ENCODE data around the gene TMEM163.

Gene TMEM163

DNA sequence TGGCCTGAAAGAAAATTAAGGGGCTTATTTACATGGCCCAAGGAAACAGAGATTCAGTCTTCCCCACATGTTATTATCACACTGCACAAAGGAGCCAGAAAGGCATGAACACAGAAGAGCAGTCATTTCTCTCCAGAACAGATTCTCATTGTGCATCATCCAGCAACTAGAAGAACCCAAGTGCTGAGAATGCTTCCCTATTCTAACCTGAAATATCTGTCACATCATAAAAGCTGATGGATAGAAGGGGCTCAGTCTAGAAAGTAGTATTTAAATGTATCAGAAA is 145.8 kb downstream of the TMEM163 start:
- TF ChIP-seq RAD21 (IDR thresholded peaks at IDR 0.05; ENCODE audit: low read depth): no peak

- TF ChIP-seq YY1 (IDR thresholded peaks at IDR 0.05; ENCODE audit: low read depth) (no peak), TEAD4 (IDR thresholded peaks at IDR 0.05) (no peak), TAF1 (IDR thresholded peaks at IDR 0.05; ENCODE audit: low read depth) (no peak), CEBPB (IDR thresholded peaks at IDR 0.05) (no peak), EP300 (IDR thresholded peaks at IDR 0.05; ENCODE audit: borderline replicate concordance) (no peak), TCF12 (IDR thresholded peaks at IDR 0.05; ENCODE audit: low read depth) (no peak), EGR1 (IDR thresholded peaks at IDR 0.05) (no peak), RAD21 (IDR thresholded peaks at IDR 0.05; ENCODE audit: low read depth) (no peak), NFIC (IDR thresholded peaks at IDR 0.05) (no peak), FOXM1 (IDR thresholded peaks at IDR 0.05; ENCODE audit: borderline replicate concordance, low read depth) (no peak), CREB1 (IDR thresholded peaks at IDR 0.05; ENCODE audit: low read depth) (no peak), ZBTB7A (IDR thresholded peaks at IDR 0.05; ENCODE audit: low read depth) (no peak), REST (IDR thresholded peaks at IDR 0.05; ENCODE audit: low read depth) (no peak)
- TF ChIP-seq, protein P1, sequence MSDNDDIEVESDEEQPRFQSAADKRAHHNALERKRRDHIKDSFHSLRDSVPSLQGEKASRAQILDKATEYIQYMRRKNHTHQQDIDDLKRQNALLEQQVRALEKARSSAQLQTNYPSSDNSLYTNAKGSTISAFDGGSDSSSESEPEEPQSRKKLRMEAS (IDR thresholded peaks at IDR 0.05): no peak
- TF ChIP-seq, protein P2, sequence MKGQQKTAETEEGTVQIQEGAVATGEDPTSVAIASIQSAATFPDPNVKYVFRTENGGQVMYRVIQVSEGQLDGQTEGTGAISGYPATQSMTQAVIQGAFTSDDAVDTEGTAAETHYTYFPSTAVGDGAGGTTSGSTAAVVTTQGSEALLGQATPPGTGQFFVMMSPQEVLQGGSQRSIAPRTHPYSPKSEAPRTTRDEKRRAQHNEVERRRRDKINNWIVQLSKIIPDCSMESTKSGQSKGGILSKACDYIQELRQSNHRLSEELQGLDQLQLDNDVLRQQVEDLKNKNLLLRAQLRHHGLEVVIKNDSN (IDR thresholded peaks at IDR 0.05): no peak
These were observed 146.3 kb downstream of the TMEM163 start for GRCh38 chr2:134572314-134573084.

DNA sequence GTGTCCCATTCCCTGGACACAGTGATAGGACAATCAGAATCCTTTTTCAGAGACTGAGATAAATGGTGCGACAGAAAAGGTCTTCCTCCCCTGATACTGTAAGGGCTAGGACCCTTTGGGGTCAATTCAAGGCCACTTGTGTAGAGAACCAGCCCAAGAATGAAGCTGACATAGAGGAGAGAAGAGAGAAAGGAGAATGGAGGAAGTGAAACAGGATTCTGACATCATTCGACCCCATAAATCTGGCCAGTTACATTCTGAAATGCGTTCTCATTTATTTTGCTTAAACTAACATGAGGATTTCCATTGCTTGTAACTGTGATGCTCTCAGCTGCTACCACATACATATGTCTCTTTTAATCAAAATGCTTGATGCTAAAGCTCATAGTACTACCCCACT is 148.1 kb downstream of the TMEM163 start:
- TF ChIP-seq CREB1 (IDR thresholded peaks at IDR 0.05; ENCODE audit: low read depth) (no peak), NFIC (IDR thresholded peaks at IDR 0.05) (no peak), TEAD4 (IDR thresholded peaks at IDR 0.05) (no peak), EP300 (IDR thresholded peaks at IDR 0.05; ENCODE audit: borderline replicate concordance) (no peak), RAD21 (IDR thresholded peaks at IDR 0.05; ENCODE audit: low read depth) (no peak), YY1 (IDR thresholded peaks at IDR 0.05; ENCODE audit: low read depth) (no peak), CEBPB (IDR thresholded peaks at IDR 0.05) (no peak), ZBTB7A (IDR thresholded peaks at IDR 0.05; ENCODE audit: low read depth) (no peak), FOXM1 (IDR thresholded peaks at IDR 0.05; ENCODE audit: borderline replicate concordance, low read depth) (no peak)
- TF ChIP-seq, protein P2 (IDR thresholded peaks at IDR 0.05): no peak
- TF ChIP-seq, protein P1 (IDR thresholded peaks at IDR 0.05): no peak

- TF ChIP-seq TCF12 (IDR thresholded peaks at IDR 0.05; ENCODE audit: low read depth) (no peak), NFIC (IDR thresholded peaks at IDR 0.05) (no peak), CREB1 (IDR thresholded peaks at IDR 0.05; ENCODE audit: low read depth) (no peak), TAF1 (IDR thresholded peaks at IDR 0.05; ENCODE audit: low read depth) (no peak), FOXM1 (IDR thresholded peaks at IDR 0.05; ENCODE audit: borderline replicate concordance, low read depth) (no peak), RAD21 (IDR thresholded peaks at IDR 0.05; ENCODE audit: low read depth) (no peak), ZBTB7A (IDR thresholded peaks at IDR 0.05; ENCODE audit: low read depth) (no peak), YY1 (IDR thresholded peaks at IDR 0.05; ENCODE audit: low read depth) (no peak), CEBPB (IDR thresholded peaks at IDR 0.05) (no peak), EP300 (IDR thresholded peaks at IDR 0.05; ENCODE audit: borderline replicate concordance) (no peak), TEAD4 (IDR thresholded peaks at IDR 0.05) (no peak), EGR1 (IDR thresholded peaks at IDR 0.05) (no peak), REST (IDR thresholded peaks at IDR 0.05; ENCODE audit: low read depth) (no peak)
- TF ChIP-seq, protein P2 (IDR thresholded peaks at IDR 0.05): no peak
- TF ChIP-seq, protein P1 (IDR thresholded peaks at IDR 0.05): no peak
These were observed 150.4 kb downstream of the TMEM163 start for GRCh38 chr2:134568413-134568812.

DNA sequence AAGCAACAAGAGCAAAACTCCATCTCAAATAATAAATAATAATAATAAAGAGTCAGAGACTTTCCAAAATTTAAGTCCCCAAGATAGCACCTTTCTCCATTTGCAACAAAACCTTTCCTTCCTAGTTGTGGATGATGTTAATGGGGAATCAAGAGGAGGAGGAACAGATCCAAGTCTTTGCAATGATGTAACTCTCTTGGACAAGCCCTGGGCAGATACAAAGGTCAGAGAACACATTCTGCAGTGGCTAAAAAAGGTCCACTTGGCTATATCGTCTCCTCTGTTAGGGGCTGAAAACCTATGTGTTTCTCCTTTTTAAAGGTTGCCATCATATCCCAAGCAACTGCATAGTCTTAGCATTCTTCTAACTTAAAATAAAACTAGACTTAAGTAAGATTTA is 151.1 kb downstream of the TMEM163 start:
- no peak for TF ChIP-seq FOXM1 (IDR thresholded peaks at IDR 0.05; ENCODE audit: borderline replicate concordance, low read depth)
- TF ChIP-seq NFIC (IDR thresholded peaks at IDR 0.05): no peak
- TF ChIP-seq REST (IDR thresholded peaks at IDR 0.05; ENCODE audit: low read depth): no peak
- TF ChIP-seq, protein P1 (IDR thresholded peaks at IDR 0.05): no peak
